Measurements from ENCODE around the gene FOXC1.

FOXC1 gene

GRCh38 chr6:1612974-1613306 lies 3.2 kb downstream of the FOXC1 start:
- peak; percentile 82 for DNase-seq

GRCh38 chr6:1613346-1613687 lies 3.6 kb downstream of the FOXC1 start:
- DNase-seq, result no peak

GRCh38 chr6:1613688-1614447 lies 4.2 kb downstream of the FOXC1 start:
- DNase-seq, result peak; percentile 37

DNA sequence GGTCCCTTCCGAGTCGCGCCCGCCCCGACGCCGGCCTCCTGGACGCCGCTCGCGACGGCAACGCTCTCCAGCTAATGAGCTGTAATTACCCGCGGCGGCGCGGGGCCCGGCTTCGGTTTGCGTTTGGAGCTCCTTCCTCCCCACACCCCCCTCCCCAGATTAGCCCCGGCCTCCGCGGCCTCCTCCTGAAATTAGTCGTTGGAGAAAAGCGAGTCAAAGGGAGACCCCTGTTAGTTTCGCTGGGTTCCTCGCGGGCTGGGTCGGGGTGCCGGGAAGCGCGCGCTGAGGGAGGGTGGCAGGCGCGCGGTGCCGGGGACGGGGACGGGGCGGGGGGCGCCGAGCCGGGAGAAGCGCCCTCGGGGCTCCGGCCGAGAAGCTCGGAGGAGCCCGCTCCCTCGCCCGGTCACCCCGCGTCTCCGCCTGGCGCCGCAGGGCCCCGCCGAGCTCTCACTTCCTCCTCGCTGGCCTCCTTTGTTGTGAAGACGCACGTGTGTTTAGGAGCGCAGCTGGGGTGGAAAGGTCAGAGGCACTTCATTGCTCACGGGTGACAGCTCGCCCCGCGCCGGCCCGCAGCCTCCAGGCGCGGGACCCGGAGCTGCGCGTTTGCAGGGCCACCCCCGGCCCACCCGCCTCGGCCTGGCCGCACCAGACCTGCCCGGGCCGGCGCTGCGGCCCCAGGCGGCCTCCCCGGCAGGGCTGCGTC lies 4.9 kb downstream of the FOXC1 start:
- DNase-seq, result no peak

DNA sequence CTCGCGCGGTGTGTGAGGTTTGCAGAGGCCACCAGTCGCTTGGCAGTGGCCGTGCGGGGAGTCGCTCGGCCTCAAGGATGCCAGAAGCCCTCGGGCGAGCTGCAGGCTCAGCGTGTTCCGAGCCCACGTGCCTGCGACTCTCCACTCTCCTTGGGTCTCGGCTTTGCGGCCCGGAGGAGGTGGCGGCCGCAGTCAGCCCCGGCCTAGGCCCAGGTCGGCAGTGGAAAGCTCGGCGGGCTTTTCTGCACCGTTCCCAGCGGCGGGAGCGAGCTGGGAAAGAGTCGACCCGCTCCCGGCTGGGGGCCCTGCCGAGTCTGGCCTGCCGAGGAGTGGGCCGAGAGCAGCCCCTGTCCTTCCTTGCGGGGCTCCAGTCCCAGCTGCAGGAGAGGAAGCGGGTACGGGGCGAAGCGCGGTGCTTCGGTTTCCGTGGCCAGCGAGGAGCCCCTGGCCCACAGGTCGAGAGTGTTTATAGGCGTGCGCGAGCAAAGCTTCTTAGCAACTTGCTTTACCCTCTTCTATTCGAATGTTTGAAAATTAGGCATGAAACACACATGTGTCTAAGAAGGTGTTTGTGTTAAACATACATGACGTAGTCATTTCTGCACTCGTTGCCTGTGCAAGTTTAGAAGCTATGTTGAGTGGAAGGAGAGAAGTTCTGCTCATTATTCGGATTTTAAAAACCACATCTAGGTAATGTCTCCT lies 5.6 kb downstream of the FOXC1 start:
- DNase-seq, result no peak

- DNase-seq, result no peak
Measured at GRCh38 chr6:1615853-1616420, 6.2 kb downstream of the FOXC1 start.

DNA sequence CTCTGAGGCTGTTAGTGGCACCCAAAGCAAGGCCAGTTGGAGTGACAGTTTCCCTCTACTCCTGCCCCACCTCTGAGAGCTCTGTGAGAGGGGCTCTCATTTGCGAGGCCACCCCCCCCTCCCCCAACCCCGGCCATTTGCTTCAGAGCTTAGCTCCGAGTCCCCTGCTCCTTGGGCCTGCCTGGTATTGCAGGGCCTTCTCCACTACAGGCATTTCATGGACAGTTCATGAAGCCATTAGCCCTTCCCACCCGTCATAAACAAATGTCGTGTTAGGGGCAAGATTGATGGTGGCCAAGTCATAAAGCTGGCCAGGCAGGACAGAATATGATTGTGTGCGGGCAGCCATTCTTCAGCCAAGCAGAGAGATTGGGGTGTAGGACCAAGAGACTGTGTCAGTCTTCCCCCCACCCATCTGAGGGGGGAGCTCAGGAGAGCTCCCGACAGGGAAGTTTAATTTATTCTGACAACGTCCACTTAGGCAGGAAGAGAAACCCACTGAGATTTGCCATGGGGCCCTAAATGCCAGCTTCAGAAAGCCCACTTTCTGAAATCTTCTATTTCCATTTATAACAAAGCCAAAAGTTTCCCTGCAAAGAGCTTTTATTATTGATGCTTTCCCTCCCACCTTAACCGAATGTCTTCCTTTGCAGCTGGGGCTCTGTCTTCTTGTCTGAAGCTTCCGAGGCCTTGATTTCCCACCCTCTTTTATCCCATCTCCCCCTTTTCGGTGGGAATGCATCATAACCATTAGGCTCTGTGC lies 7.2 kb downstream of the FOXC1 start:
- no peak for DNase-seq

DNA sequence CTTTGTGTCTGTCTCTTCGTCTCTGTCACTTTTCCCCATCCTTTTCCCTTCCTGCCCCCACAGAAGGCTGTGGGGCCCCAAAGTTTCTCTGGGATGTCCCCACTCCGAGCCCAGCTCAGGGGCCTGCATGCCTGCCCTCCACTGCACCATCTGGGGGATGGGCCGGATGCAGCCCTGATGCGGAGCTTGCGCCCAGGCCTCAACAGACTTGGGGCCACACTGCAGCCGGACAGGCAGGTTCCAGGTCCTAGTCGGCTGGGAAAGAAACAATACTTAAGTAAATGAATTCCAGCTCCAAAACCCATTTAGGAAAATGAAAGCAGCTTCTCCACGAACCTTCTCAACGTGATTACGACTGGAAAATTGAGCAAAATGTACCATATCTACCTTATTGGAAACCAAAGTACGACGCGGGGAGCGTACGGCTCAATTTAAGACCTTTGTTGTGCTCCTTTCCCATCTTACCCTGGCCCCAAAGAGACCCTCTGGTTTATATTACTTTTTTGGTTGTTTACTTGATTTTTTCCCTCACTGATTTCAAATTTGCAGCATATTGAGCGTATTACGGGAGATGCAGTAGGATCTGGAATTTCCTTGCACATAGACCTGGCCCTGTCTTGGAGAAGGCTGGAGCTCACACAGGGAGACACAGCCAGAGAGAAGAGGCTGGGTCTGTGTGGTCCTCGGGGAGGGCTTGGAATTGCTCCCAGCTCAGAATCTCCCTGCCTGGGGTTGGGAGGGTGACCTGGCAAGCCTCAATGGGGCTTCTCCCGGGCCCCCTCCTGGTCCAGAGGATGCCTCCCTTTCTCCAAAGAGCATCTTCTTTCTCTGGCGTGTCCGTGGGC lies 8.0 kb downstream of the FOXC1 start:
- no peak for DNase-seq

GRCh38 chr6:1618311-1619097 lies 8.8 kb downstream of the FOXC1 start:
- DNase-seq, result no peak

- DNase-seq, result no peak
Measured at GRCh38 chr6:1619098-1619672, 9.5 kb downstream of the FOXC1 start.

GRCh38 chr6:1619673-1620503 lies 10.2 kb downstream of the FOXC1 start:
- DNase-seq, result no peak

- no peak for DNase-seq
Measured at GRCh38 chr6:1620504-1621069, 10.9 kb downstream of the FOXC1 start.

GRCh38 chr6:1621070-1621701 lies 11.5 kb downstream of the FOXC1 start:
- DNase-seq, result no peak

- no peak for DNase-seq
Measured at GRCh38 chr6:1622220-1622850, 12.6 kb downstream of the FOXC1 start.

GRCh38 chr6:1622851-1623768 lies 13.4 kb downstream of the FOXC1 start:
- DNase-seq, result no peak

DNA sequence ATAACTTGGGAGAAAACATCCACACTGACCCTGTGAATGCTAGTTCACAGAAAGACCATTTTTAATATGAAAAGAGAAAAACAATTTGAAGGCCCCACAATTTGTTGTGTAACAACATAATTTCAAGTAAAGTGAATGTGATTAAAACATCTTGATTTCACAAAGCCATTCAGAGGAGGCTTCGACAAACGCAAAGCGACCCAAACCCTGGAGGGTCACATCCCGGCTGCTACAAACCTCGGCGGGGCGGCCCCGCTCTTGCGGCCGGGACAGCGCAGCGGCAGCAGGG lies 14.0 kb downstream of the FOXC1 start:
- no peak for DNase-seq

DNA sequence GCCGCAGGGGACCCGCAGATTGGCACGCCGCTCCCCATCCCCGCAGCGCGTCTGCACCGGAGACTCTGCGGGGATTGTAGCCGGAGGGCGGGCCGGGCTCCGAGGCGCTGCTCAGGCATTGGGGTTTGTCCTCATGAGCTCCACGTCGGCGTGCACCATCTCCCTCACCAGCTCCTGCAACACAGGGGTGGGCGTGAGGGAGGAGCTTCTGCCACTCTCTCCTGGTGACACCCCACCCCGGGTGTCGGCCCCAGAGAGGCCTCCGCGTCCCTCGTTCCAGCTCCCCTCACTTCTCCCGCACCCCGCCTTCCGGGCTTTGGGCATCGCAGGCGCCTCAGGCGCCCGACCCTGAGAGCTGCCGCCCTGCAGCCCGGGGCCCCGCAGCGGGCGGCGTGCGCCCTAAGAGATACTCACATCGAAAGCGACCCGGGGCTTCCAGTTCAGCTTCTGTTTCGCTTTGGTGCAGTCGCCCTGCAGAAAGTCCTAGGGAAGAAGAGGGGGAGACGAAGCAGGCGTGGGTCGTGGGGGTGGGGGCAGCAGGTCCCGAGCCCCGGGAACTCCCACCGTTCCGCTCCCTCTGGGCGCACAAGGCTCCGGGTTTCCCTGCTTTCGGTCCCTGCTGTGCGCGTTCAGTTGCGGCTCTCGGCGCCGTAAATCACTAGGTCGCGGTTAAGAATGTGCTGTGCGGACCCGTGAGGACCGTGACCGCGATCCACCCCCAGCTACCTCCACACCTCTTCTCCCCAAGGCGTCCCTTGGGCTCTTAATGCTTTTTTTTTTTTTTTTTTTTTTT lies 14.5 kb downstream of the FOXC1 start:
- no peak for DNase-seq

All from fibroblast of skin of right biceps (primary cell).